Measurements from ENCODE around the gene PIP5K1C.

Gene PIP5K1C

GRCh38 chr19:3612330-3612729 is 87.9 kb downstream of the PIP5K1C start:
- H3K4me2 ChIP-seq (ENCODE audit: insufficient read depth, low read length), result no peak overlapping the region
- no peak for ATAC-seq (ENCODE audit: insufficient read depth, low read depth)
- H3K4me1 ChIP-seq (ENCODE audit: insufficient read depth, low read length), result no peaks in the 10 kb centered on the region
- H4K20me1 ChIP-seq (ENCODE audit: insufficient read depth, low read length), result no peaks in the 10 kb centered on the region
- H2AFZ ChIP-seq (ENCODE audit: low read depth, low read length), result no peak overlapping the region
- no peaks in the 10 kb centered on the region for H3K27me3 ChIP-seq (ENCODE audit: insufficient read depth, low read length, poor library complexity)
- no peaks in the 10 kb centered on the region for H3K9me3 ChIP-seq (ENCODE audit: insufficient read depth, low read length, severe bottlenecking)
- no peaks in the 10 kb centered on the region for H3K79me2 ChIP-seq (ENCODE audit: insufficient read depth, low read length)
- no peak for DNase-seq
- TF ChIP-seq CTCF (IDR thresholded peaks at IDR 0.05; ENCODE audit: borderline replicate concordance, extremely low read depth, low read length, poor library complexity, severe bottlenecking) (no peak), EZH2 (IDR thresholded peaks at IDR 0.05; ENCODE audit: borderline replicate concordance, low read depth, low read length, severe bottlenecking) (no peak)
- H3K27ac ChIP-seq (ENCODE audit: low read length), result no peak overlapping the region
- H3K36me3 ChIP-seq (ENCODE audit: insufficient read depth, low read length), result peaks cover 39% of the 10 kb centered on the region
- no peak overlapping the region for H3K9ac ChIP-seq (ENCODE audit: low read depth, low read length)
- no peak overlapping the region for H3K4me3 ChIP-seq (ENCODE audit: low read depth in 1 of 2, low read length in 2 of 2)

GRCh38 chr19:3611841-3612240 is 88.4 kb downstream of the PIP5K1C start:
- ATAC-seq (ENCODE audit: insufficient read depth, low read depth), result no peak
- Histone ChIP-seq H3K79me2 (ENCODE audit: insufficient read depth, low read length) (no peaks in the 10 kb centered on the region), H3K9me3 (ENCODE audit: insufficient read depth, low read length, severe bottlenecking) (no peaks in the 10 kb centered on the region), H3K4me2 (ENCODE audit: insufficient read depth, low read length) (no peak overlapping the region), H3K36me3 (ENCODE audit: insufficient read depth, low read length) (peaks cover 37% of the 10 kb centered on the region), H3K27me3 (ENCODE audit: insufficient read depth, low read length, poor library complexity) (no peaks in the 10 kb centered on the region), H4K20me1 (ENCODE audit: insufficient read depth, low read length) (no peaks in the 10 kb centered on the region), H3K9ac (ENCODE audit: low read depth, low read length) (no peak overlapping the region), H2AFZ (ENCODE audit: low read depth, low read length) (no peak overlapping the region), H3K27ac (ENCODE audit: low read length) (no peak overlapping the region), H3K4me3 (ENCODE audit: low read depth in 1 of 2, low read length in 2 of 2) (no peak overlapping the region), H3K4me1 (ENCODE audit: insufficient read depth, low read length) (no peaks in the 10 kb centered on the region)
- DNase-seq, result no peak
- no peak for TF ChIP-seq CTCF (IDR thresholded peaks at IDR 0.05; ENCODE audit: borderline replicate concordance, extremely low read depth, low read length, poor library complexity, severe bottlenecking)
- no peak for TF ChIP-seq EZH2 (IDR thresholded peaks at IDR 0.05; ENCODE audit: borderline replicate concordance, low read depth, low read length, severe bottlenecking)

- Histone ChIP-seq H3K4me1 (ENCODE audit: insufficient read depth, low read length) (no peaks in the 10 kb centered on the region), H3K4me3 (ENCODE audit: low read depth in 1 of 2, low read length in 2 of 2) (no peak overlapping the region), H3K36me3 (ENCODE audit: insufficient read depth, low read length) (peaks cover 37% of the 10 kb centered on the region), H3K9me3 (ENCODE audit: insufficient read depth, low read length, severe bottlenecking) (no peaks in the 10 kb centered on the region), H4K20me1 (ENCODE audit: insufficient read depth, low read length) (no peaks in the 10 kb centered on the region), H3K27me3 (ENCODE audit: insufficient read depth, low read length, poor library complexity) (no peaks in the 10 kb centered on the region), H3K27ac (ENCODE audit: low read length) (no peak overlapping the region), H3K9ac (ENCODE audit: low read depth, low read length) (no peak overlapping the region), H3K79me2 (ENCODE audit: insufficient read depth, low read length) (no peaks in the 10 kb centered on the region), H2AFZ (ENCODE audit: low read depth, low read length) (no peak overlapping the region), H3K4me2 (ENCODE audit: insufficient read depth, low read length) (no peak overlapping the region)
- ATAC-seq (ENCODE audit: insufficient read depth, low read depth) (no peak), DNase-seq (no peak)
- TF ChIP-seq EZH2 (IDR thresholded peaks at IDR 0.05; ENCODE audit: borderline replicate concordance, low read depth, low read length, severe bottlenecking), result no peak
- TF ChIP-seq CTCF (IDR thresholded peaks at IDR 0.05; ENCODE audit: borderline replicate concordance, extremely low read depth, low read length, poor library complexity, severe bottlenecking), result no peak
Measured at GRCh38 chr19:3610745-3611717, 89.2 kb downstream of the PIP5K1C start.
